AG09319 (cell line): ENCODE data around the gene MOB3C.
"Not testable (repeated sequence)": the region's sequence is repeated elsewhere in the genome, so short reads cannot be mapped to it uniquely, and the experiment has no call there.

ENCODE experiments used
- DNase-seq: peaks from one replicate; pipeline ENCODE4 v3.0.0-alpha.2; 2010; ENCODE audit warnings: low read depth; ENCODE audit errors: extremely low read depth
- TF ChIP-seq, protein P1 (sequence below): IDR thresholded peaks from 2 replicates; pipeline ENCODE4 v1.5.1; 2011; ENCODE audit warnings: low read depth, mild to moderate bottlenecking, inconsistent platforms, low read length, moderate library complexity

MOB3C gene

DNA sequence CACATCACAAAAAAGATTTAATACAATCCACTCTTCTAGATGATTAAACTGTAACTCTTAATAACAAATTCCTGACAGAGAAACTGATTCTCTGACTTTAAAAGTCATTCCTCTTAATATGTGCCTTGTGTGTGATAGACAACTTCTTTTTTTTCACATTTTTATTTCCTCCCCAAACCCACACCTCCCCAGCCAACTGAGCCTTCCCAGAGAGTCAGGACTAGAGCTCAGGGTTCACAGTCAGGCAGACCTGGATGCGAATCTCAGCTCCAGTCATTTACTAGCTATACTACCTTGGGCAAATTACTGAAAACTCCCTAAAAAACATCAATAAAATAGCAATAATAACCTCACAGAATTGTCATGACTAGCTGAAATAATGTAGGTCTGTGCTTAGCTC is 37.4 kb upstream of the MOB3C start:
- TF ChIP-seq, protein P1, sequence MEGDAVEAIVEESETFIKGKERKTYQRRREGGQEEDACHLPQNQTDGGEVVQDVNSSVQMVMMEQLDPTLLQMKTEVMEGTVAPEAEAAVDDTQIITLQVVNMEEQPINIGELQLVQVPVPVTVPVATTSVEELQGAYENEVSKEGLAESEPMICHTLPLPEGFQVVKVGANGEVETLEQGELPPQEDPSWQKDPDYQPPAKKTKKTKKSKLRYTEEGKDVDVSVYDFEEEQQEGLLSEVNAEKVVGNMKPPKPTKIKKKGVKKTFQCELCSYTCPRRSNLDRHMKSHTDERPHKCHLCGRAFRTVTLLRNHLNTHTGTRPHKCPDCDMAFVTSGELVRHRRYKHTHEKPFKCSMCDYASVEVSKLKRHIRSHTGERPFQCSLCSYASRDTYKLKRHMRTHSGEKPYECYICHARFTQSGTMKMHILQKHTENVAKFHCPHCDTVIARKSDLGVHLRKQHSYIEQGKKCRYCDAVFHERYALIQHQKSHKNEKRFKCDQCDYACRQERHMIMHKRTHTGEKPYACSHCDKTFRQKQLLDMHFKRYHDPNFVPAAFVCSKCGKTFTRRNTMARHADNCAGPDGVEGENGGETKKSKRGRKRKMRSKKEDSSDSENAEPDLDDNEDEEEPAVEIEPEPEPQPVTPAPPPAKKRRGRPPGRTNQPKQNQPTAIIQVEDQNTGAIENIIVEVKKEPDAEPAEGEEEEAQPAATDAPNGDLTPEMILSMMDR = no peak
- DNase-seq = no peak

DNA sequence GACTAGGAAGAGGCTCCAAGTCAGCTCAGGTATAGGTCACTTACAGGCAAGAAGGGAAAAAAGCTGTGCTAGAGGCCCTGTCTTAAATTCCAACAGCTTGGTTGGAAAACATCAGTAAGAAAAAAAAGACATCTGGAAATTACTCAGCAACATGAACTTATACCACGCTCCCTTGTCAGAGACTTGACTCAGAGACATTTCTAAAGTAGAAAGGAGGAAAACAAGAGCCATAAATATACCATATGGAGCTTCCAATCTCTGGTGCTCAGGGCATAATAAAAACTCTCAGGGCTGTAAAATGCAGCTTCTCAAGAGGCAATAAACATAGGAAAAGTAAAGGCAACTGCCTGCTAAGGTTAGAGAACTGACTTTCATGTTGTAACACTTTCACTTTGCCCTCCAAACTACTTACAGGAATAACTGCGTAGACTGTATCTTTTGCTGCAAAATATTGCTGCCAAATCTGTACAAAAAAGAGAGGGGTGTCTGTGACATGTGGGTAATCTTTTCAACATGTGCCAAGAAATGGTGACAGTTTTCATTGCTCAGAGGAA is 36.9 kb upstream of the MOB3C start:
- no peak for DNase-seq
- TF ChIP-seq, protein P1 = no peak

DNA sequence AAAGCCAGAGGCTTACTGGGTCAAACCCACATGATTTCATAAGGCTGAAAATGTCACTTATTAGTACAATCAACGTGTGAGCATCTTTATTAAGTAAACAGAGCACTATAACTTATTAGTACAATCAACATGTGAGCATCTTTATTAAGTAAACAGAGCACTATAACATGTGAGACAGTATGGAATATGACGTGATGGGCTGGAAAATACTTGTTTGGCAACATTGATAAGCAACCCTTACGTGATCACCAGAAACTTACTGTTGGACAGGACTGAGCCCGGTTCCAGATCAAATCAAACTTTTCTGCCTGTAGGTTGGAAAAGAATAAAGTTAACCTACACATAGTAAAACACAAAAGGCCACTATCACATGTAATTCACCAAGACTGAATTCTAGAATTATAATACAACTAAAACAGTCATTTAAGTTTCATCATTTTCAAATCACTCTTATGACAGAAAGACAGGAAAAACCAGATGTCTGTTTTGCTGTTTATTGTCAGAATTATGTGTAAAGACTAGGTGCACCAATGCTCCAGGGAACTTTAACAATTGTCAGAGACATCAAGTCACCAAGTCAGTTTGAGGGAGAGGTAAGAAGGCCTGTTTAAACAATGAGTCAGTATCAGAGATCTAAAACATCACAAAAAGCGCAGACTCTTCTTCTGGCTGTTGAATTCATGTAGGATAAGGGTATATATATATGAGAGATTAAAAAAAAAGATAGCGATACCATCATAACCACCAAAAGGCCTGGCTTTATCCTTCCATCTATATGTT is 35.9 kb upstream of the MOB3C start:
- no peak for DNase-seq
- TF ChIP-seq, protein P1 = no peak

DNA sequence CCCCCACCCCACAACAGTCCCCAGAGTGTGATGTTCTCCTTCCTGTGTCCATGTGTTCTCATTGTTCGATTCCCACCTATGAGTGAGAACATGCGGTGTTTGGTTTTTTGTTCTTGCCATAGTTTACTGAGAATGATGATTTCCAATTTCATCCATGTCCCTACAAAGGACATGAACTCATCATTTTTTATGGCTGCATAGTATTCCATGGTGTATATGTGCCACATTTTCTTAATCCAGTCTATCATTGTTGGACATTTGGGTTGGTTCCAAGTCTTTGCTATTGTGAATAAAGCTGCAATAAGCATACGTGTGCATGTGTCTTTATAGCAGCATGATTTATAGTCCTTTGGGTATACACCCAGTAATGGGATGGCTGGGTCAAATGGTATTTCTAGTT is 34.5 kb upstream of the MOB3C start:
- not testable (repeated sequence) for DNase-seq

DNA sequence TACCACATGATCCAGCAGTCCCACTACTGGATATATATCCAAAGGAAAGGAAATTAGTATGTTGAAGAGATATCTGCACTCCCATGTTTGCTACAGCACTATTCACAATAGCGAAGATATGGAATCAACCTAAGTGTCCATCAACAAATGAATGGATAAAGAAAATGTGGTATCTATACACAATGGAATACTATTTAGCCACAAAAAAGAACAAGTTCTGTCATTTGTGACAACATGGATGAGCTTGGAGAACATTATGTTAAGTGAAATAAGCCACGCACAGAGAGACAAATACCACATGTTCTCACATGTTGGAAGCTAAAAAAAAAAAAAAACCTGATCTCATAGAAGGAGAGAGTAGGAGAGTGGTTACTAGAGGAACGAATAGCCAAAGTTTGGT is 33.9 kb upstream of the MOB3C start:
- DNase-seq = no peak

DNA sequence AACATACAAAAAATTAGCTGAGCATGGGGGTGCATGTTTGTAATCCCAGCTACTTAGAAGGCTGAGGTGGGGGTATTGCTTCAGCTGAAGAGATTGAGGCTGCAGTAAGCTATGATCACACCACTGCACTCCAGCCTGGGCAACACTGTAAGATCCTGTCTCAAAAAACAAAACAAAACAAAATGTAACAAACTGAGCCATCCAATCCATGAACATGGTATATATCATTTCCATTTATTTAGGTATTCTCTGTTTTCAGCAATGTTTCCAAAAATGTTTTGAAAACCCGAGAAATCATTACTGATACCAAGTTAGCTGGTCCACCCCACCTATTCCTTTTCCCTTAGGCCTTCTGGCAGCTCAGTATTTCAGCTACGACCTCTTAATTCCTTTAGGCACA is 33.2 kb upstream of the MOB3C start:
- TF ChIP-seq, protein P1 = no peak
- DNase-seq = no peak

More for the DNA sequence above, 33.9 kb upstream of the MOB3C start:
- TF ChIP-seq, protein P1 = no peak

DNA sequence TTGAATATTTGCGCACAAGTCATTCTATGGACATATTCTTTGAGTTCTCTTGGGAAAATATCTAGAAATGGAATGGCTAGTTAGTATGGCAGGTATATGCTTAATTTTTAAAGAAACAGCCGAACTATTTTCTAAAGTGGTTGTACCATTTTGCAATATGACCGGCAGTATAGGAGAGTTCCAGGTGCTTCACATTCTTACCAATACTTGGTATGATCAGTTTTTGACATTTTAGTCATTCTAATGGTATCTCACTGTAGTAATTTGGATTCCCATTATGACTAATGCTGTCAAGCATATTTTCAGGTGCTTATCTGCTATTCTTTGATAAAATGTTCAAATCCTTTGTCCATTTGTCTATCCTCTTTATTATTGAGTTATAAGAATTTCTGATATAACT is 31.0 kb upstream of the MOB3C start:
- TF ChIP-seq, protein P1 = no peak
- no peak for DNase-seq

DNA sequence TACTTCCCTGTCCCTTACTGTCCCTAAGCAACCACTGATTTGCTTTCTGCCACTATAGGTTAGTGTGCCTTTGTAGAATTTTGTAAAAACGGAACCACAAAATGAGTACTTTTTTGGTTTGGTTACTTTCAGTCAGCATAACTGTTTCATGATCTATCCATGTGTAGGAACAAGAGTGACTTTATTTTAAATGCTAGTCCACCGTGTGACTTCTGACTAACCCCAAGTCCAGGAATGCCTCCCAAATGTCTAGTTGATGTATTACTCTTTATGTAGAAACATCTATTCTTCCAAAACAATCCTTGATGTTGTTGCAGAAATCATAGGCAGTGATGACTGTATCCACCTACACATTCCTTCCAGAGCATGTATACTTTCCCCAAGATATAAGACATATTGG is 30.2 kb upstream of the MOB3C start:
- DNase-seq = no peak
- TF ChIP-seq, protein P1 = no peak
